Liver (tissue), 9 donors: Measurements from ENCODE around the gene PSMG1. TPM values are rescaled to one million over a fixed set of nuclear protein-coding genes. Genes with fewer than 3 reads are reported as not detected.

Source experiments
- DNase-seq: peaks from one replicate; pipeline ENCODE4 v3.0.0-alpha.2; 2017; ENCODE audit warnings: low spot score
- H3K27ac ChIP-seq, 2 donors: one replicate each; pipeline ENCODE4 v1.7.0; 2013; ENCODE audit warnings: inconsistent platforms in 2 of 2, low read length in 2 of 2, control low read depth in 1 of 2, low read depth in 1 of 2, mild to moderate bottlenecking in 1 of 2
- H3K27me3 ChIP-seq, 4 donors: one replicate each; pipeline versions ENCODE4 v1.6.1 to v1.7.0; 2013; ENCODE audit warnings: low read length in 3 of 4, inconsistent platforms in 1 of 4, mild to moderate bottlenecking in 1 of 4, moderate library complexity in 1 of 4; ENCODE audit not compliant: control insufficient read depth in 4 of 4, insufficient read depth in 4 of 4
- H3K36me3 ChIP-seq, 4 donors: one replicate each; pipeline versions ENCODE4 v1.6.1 to v1.7.0; 2013; ENCODE audit warnings: low read length in 3 of 4, mild to moderate bottlenecking in 3 of 4, low read depth in 1 of 4, moderate library complexity in 1 of 4; ENCODE audit not compliant: control insufficient read depth in 4 of 4, insufficient read depth in 3 of 4
- H3K4me1 ChIP-seq, 4 donors: one replicate each; pipeline versions ENCODE4 v1.6.1 to v1.7.0; 2013; ENCODE audit warnings: low read length in 3 of 4, mild to moderate bottlenecking in 3 of 4, moderate library complexity in 1 of 4; ENCODE audit not compliant: control insufficient read depth in 4 of 4, insufficient read depth in 4 of 4
- H3K4me3 ChIP-seq, 3 donors: one replicate each; pipeline versions ENCODE4 v1.6.1 to v1.7.0; 2013; ENCODE audit warnings: low read length in 3 of 3, control low read depth in 1 of 3, low read depth in 1 of 3, mild to moderate bottlenecking in 1 of 3
- H3K9ac ChIP-seq, 2 donors: one replicate each; pipeline ENCODE4 v1.7.0; 2013; ENCODE audit warnings: low read length in 2 of 2, mild to moderate bottlenecking in 2 of 2, moderate library complexity in 2 of 2, control low read depth in 1 of 2, low read depth in 1 of 2
- H3K9me3 ChIP-seq, 4 donors: one replicate each; pipeline versions ENCODE4 v1.6.1 to v1.7.0; 2013; ENCODE audit warnings: low read length in 3 of 4; ENCODE audit not compliant: control insufficient read depth in 4 of 4
- CTCF ChIP-seq: fragments of 150-350 bp; IDR thresholded peaks from 2 replicates; pipeline ENCODE4 v1.5.1; 2017; ENCODE audit warnings: improper control_type of control experiment, low read depth, low read length; ENCODE audit not compliant: missing input control
- EGR1 ChIP-seq, 2 donors: IDR thresholded peaks; 2 replicates each; pipeline ENCODE4 v1.6.1; 2016 to 2018; ENCODE audit warnings: antibody characterized with exemption in 2 of 2, low read depth in 2 of 2
- FOXA1 ChIP-seq: IDR thresholded peaks from 2 replicates; pipeline ENCODE4 v1.6.1; 2016; ENCODE audit warnings: antibody characterized with exemption
- FOXA2 ChIP-seq: IDR thresholded peaks from 2 replicates; pipeline ENCODE4 v1.6.1; 2016; ENCODE audit warnings: antibody characterized with exemption
- GABPA ChIP-seq, 2 donors: IDR thresholded peaks in 1 of 2; conservative IDR thresholded peaks in 1 of 2; 2 replicates each; pipeline ENCODE4 v1.6.1; 2016; ENCODE audit warnings: antibody characterized with exemption in 2 of 2, mild to moderate bottlenecking in 1 of 2, moderate library complexity in 1 of 2
- HNF4A ChIP-seq, 2 donors: conservative IDR thresholded peaks; 2 replicates each; pipeline ENCODE4 v1.6.1; 2016; ENCODE audit warnings: antibody characterized with exemption in 2 of 2, mild to moderate bottlenecking in 2 of 2
- HNF4G ChIP-seq: IDR thresholded peaks from 2 replicates; pipeline ENCODE4 v1.6.1; 2016; ENCODE audit warnings: antibody characterized with exemption
- JUND ChIP-seq, 2 donors: IDR thresholded peaks; 2 replicates each; pipeline ENCODE4 v1.6.1; 2016; ENCODE audit warnings: antibody characterized with exemption in 2 of 2
- MAX ChIP-seq: IDR thresholded peaks from 2 replicates; pipeline ENCODE4 v1.6.1; 2016; ENCODE audit warnings: antibody characterized with exemption
- NR2F2 ChIP-seq: IDR thresholded peaks from 2 replicates; pipeline ENCODE4 v1.6.1; 2016; ENCODE audit warnings: antibody characterized with exemption
- RAD21 ChIP-seq, 2 donors: IDR thresholded peaks; 2 replicates each; pipeline ENCODE4 v1.6.1; 2016; ENCODE audit warnings: antibody characterized with exemption in 2 of 2, mild to moderate bottlenecking in 2 of 2
- REST ChIP-seq: IDR thresholded peaks from 2 replicates; pipeline ENCODE4 v1.6.1; 2016; ENCODE audit warnings: antibody characterized with exemption, mild to moderate bottlenecking
- RXRA ChIP-seq, 2 donors: IDR thresholded peaks; 2 replicates each; pipeline ENCODE4 v1.6.1; 2017 to 2018; ENCODE audit warnings: antibody characterized with exemption in 2 of 2, mild to moderate bottlenecking in 1 of 2
- SP1 ChIP-seq: IDR thresholded peaks from 2 replicates; pipeline ENCODE4 v1.6.1; 2018; ENCODE audit warnings: antibody characterized with exemption, mild to moderate bottlenecking
- TAF1 ChIP-seq: conservative IDR thresholded peaks from 2 replicates; pipeline ENCODE4 v1.6.1; 2016; ENCODE audit warnings: antibody characterized with exemption, mild to moderate bottlenecking
- YY1 ChIP-seq: IDR thresholded peaks from 2 replicates; pipeline ENCODE4 v1.6.1; 2016; ENCODE audit warnings: antibody characterized with exemption, mild to moderate bottlenecking
- WGBS: extraction: QIAGEN DNeasy Blood & Tissue Kit; methylation state at CpG from one replicate; pipeline ENCODE4 v1.1.7; 2013; 5-methylcytosine and 5-hydroxymethylcytosine counted together
- polyA plus RNA-seq, 2 donors: library from polyadenylated mRNA; stranded (reverse) in 1 of 2; unstranded in 1 of 2; fragments of 200-250 nt in 1 of 2; fragments of >200 nt in 1 of 2; fragmentation: Nextera tagmentation in 1 of 2; extraction: Ambion mirVana in 1 of 2; gene quantifications; one replicate each; pipeline versions ENCODE4 v1.2.1 to v1.2.3, GENCODE V29; 2013 to 2015
- total RNA-seq, 2 donors: library from RNA; depleted of rRNA; stranded (reverse); fragments of >200 nt; gene quantifications; one replicate each; pipeline ENCODE4 v1.2.3, GENCODE V29; 2014
- TF ChIP-seq, protein P1 (sequence below): IDR thresholded peaks from 2 replicates; pipeline ENCODE4 v1.6.1; 2016; ENCODE audit warnings: antibody characterized with exemption
- TF ChIP-seq, protein P2 (sequence below): IDR thresholded peaks from 2 replicates; pipeline ENCODE4 v1.6.1; 2016; ENCODE audit warnings: antibody characterized with exemption
- donor health status: healthy.
- donor health status: healthy.
- donor health status: healthy.
- donor health status: healthy.
- donor health status: healthy.

The PSMG1 gene
- total and polyA plus RNA-seq, 4 donors, result 23.9 to 32.3 (median 30.7) TPM

DNA sequence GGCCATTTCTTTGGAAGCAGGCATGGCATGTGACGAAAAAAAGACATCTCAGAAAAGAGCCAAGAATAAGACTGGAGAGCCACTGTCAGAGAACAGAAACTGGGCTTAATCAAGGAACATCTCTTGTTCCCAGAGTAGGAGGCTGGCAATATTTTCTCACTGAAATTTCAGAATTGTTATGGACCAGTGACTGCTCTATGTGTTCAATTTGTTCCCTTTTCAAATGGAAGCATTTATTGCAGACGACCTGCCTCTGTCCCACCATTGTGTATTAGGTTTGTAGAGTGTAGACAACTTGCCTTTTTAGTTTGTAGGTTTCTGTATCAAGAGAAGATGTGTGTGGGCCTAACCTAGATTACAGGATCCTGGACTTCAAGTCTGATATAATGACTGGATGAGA is 18.7 kb downstream of the PSMG1 start:
- H3K27me3 ChIP-seq, result no peaks in the 10 kb centered on the region
- WGBS, result 85% methylated on average over 2 of the region's 2 CpGs
- TF ChIP-seq MAX (no peak), RXRA (IDR thresholded peaks at IDR 0.05) (no peak), JUND (IDR thresholded peaks at IDR 0.05) (no peak), RAD21 (IDR thresholded peaks at IDR 0.05) (no peak), YY1 (no peak), EGR1 (IDR thresholded peaks at IDR 0.05; ENCODE audit: low read depth in 2 of 2) (no peak), FOXA2 (no peak), TAF1 (no peak), SP1 (no peak), FOXA1 (no peak), HNF4G (no peak), GABPA (IDR thresholded peaks at IDR 0.05 in 1 of 2, conservative IDR thresholded peaks at IDR 0.05 in 1 of 2) (no peak), NR2F2 (no peak), HNF4A (conservative IDR thresholded peaks at IDR 0.05) (no peak), CTCF (no peak), REST (no peak)
- TF ChIP-seq, protein P1, sequence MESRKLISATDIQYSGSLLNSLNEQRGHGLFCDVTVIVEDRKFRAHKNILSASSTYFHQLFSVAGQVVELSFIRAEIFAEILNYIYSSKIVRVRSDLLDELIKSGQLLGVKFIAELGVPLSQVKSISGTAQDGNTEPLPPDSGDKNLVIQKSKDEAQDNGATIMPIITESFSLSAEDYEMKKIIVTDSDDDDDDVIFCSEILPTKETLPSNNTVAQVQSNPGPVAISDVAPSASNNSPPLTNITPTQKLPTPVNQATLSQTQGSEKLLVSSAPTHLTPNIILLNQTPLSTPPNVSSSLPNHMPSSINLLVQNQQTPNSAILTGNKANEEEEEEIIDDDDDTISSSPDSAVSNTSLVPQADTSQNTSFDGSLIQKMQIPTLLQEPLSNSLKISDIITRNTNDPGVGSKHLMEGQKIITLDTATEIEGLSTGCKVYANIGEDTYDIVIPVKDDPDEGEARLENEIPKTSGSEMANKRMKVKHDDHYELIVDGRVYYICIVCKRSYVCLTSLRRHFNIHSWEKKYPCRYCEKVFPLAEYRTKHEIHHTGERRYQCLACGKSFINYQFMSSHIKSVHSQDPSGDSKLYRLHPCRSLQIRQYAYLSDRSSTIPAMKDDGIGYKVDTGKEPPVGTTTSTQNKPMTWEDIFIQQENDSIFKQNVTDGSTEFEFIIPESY, result no peak
- TF ChIP-seq, protein P2, sequence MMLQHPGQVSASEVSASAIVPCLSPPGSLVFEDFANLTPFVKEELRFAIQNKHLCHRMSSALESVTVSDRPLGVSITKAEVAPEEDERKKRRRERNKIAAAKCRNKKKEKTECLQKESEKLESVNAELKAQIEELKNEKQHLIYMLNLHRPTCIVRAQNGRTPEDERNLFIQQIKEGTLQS, result no peak
- no peak overlapping the region for H3K27ac ChIP-seq
- no peak overlapping the region for H3K9ac ChIP-seq
- H3K4me3 ChIP-seq, result no peak overlapping the region
- no peaks in the 10 kb centered on the region for H3K36me3 ChIP-seq
- DNase-seq, result no peak
- peaks cover 0 to 7% (median 0%) of the 10 kb centered on the region in 4 donors for H3K4me1 ChIP-seq
- peaks cover 0 to 11% (median 5%) of the 10 kb centered on the region in 4 donors for H3K9me3 ChIP-seq
